ENCODE results near the gene KANSL1L. TPM values are rescaled to one million over a fixed set of nuclear protein-coding genes. Genes with fewer than 3 reads are reported as not detected.

The KANSL1L gene
- polyA plus RNA-seq, 1 donor (not counting 4 experiments of a cell fraction or from before 2014, with no cell fraction given): 4.7 TPM

DNA sequence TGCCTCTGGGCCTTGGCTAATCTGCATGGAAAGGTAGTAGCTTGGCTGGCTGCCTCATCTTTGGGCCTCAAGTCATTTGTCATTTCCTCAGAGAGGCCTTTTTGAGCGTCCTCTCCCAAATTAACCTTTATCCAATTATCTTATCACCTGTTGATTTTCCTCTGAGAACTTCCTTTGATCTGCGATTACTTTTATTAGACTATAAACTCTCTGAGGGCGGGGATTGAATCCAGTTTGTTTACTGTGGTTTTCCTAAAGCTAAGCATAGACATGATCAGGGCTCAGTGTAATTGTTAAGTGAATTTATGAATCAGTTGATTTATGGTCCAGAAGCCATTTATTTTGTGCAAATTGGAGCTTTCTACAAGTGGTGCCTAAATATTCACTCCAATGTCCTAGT lies 161.3 kb downstream of the KANSL1L start:
- H3K36me3 ChIP-seq (ENCODE audit: control insufficient read depth in 2 of 2, extremely low read depth in 1 of 2, insufficient read depth in 2 of 2, low read length in 2 of 2): peaks cover 7 to 8% of the 10 kb centered on the region in 2 experiments
- no peaks in the 10 kb centered on the region for H3K9me3 ChIP-seq (ENCODE audit: control insufficient read depth, low read depth, low read length)
- H3K79me2 ChIP-seq (ENCODE audit: control insufficient read depth, insufficient read depth, low read length): peaks cover 88% of the 10 kb centered on the region
- DNase-seq (ENCODE audit: low read depth, low spot score): no peak
- peaks cover 3% of the 10 kb centered on the region for H4K20me1 ChIP-seq (ENCODE audit: control insufficient read depth, extremely low read depth, insufficient read depth, low read length)
- peaks cover 4% of the 10 kb centered on the region for H3K4me1 ChIP-seq (ENCODE audit: control insufficient read depth, extremely low read depth, insufficient read depth, low read length)
- H3K27me3 ChIP-seq (ENCODE audit: control insufficient read depth, extremely low read depth, insufficient read depth, low read length): no peaks in the 10 kb centered on the region
- TF ChIP-seq EZH2 (IDR thresholded peaks at IDR 0.05; ENCODE audit: low read length) (no peak), CTCF (optimal IDR thresholded peaks at IDR 0.05 in 1 of 3, IDR thresholded peaks at IDR 0.05 in 1 of 3, conservative IDR thresholded peaks at IDR 0.05 in 1 of 3; ENCODE audit: extremely low read depth in 1 of 3, insufficient read depth in 2 of 3, low read length in 3 of 3) (no peak)
- dilution Hi-C loops (cut with MboI; ENCODE audit: extremely low pct_ligation_motif_present, low sequenced_read_pairs): no loop called here
- no peak overlapping the region for H3K9ac ChIP-seq (ENCODE audit: control insufficient read depth, extremely low read depth, insufficient read depth, low read length)
- no peak for FAIRE-seq
- H3K27ac ChIP-seq (ENCODE audit: control insufficient read depth, insufficient read depth, low read length): no peak overlapping the region
- H3K9me1 ChIP-seq (ENCODE audit: control insufficient read depth, extremely low read depth, insufficient read depth, low read length): no peaks in the 10 kb centered on the region
- H3K4me3 ChIP-seq (ENCODE audit: control insufficient read depth in 2 of 3, extremely low read depth in 1 of 3, insufficient read depth in 2 of 3, low read depth in 1 of 3, low read length in 3 of 3): no peak overlapping the region
- no peak overlapping the region for H2AFZ ChIP-seq (ENCODE audit: control insufficient read depth, low read length)
- H3K4me2 ChIP-seq (ENCODE audit: control insufficient read depth, extremely low read depth, insufficient read depth, low read depth, low read length): no peak overlapping the region

- H3K9me1 ChIP-seq (ENCODE audit: control insufficient read depth, extremely low read depth, insufficient read depth, low read length): no peaks in the 10 kb centered on the region
- H3K4me1 ChIP-seq (ENCODE audit: control insufficient read depth, extremely low read depth, insufficient read depth, low read length): peaks cover 11% of the 10 kb centered on the region
- DNase-seq (ENCODE audit: low read depth, low spot score): no peak
- peaks cover 3% of the 10 kb centered on the region for H4K20me1 ChIP-seq (ENCODE audit: control insufficient read depth, extremely low read depth, insufficient read depth, low read length)
- no peak overlapping the region for H2AFZ ChIP-seq (ENCODE audit: control insufficient read depth, low read length)
- no peak overlapping the region for H3K27ac ChIP-seq (ENCODE audit: control insufficient read depth, insufficient read depth, low read length)
- H3K79me2 ChIP-seq (ENCODE audit: control insufficient read depth, insufficient read depth, low read length): peaks cover 92% of the 10 kb centered on the region
- H3K9ac ChIP-seq (ENCODE audit: control insufficient read depth, extremely low read depth, insufficient read depth, low read length): no peak overlapping the region
- FAIRE-seq: no peak
- H3K36me3 ChIP-seq (ENCODE audit: control insufficient read depth in 2 of 2, extremely low read depth in 1 of 2, insufficient read depth in 2 of 2, low read length in 2 of 2): peaks cover 6 to 7% of the 10 kb centered on the region in 2 experiments
- TF ChIP-seq CTCF (optimal IDR thresholded peaks at IDR 0.05 in 1 of 3, IDR thresholded peaks at IDR 0.05 in 1 of 3, conservative IDR thresholded peaks at IDR 0.05 in 1 of 3; ENCODE audit: extremely low read depth in 1 of 3, insufficient read depth in 2 of 3, low read length in 3 of 3): no peak
- TF ChIP-seq EZH2 (IDR thresholded peaks at IDR 0.05; ENCODE audit: low read length): no peak
- H3K4me3 ChIP-seq (ENCODE audit: control insufficient read depth in 2 of 3, extremely low read depth in 1 of 3, insufficient read depth in 2 of 3, low read depth in 1 of 3, low read length in 3 of 3): no peak overlapping the region
- H3K27me3 ChIP-seq (ENCODE audit: control insufficient read depth, extremely low read depth, insufficient read depth, low read length): no peaks in the 10 kb centered on the region
- no peak overlapping the region for H3K4me2 ChIP-seq (ENCODE audit: control insufficient read depth, extremely low read depth, insufficient read depth, low read depth, low read length)
- H3K9me3 ChIP-seq (ENCODE audit: control insufficient read depth, low read depth, low read length): no peaks in the 10 kb centered on the region
- dilution Hi-C loops (cut with MboI; ENCODE audit: extremely low pct_ligation_motif_present, low sequenced_read_pairs): no loop called here
These were observed 162.1 kb downstream of the KANSL1L start for GRCh38 chr2:210009126-210009525.

Data from keratinocyte (primary cell).